ENCODE measurements around the gene GGT6.

The GGT6 gene

GRCh38 chr17:4539025-4539424, 21.4 kb downstream of the GGT6 start:
- TF ChIP-seq CTCF (conservative IDR thresholded peaks at IDR 0.05): no peak
- no peak overlapping the region for H3K27ac ChIP-seq

- no peak for TF ChIP-seq CTCF (conservative IDR thresholded peaks at IDR 0.05)
- H3K27ac ChIP-seq: no peak overlapping the region
Observed at GRCh38 chr17:4538236-4539002, 22.0 kb downstream of the GGT6 start.

GRCh38 chr17:4537451-4538235, 22.7 kb downstream of the GGT6 start:
- TF ChIP-seq CTCF (conservative IDR thresholded peaks at IDR 0.05): no peak
- no peak overlapping the region for H3K27ac ChIP-seq

- H3K27ac ChIP-seq: no peak overlapping the region
- TF ChIP-seq CTCF (conservative IDR thresholded peaks at IDR 0.05): no peak
Observed at GRCh38 chr17:4536742-4537411, 23.5 kb downstream of the GGT6 start.

GRCh38 chr17:4536259-4536741, 24.1 kb downstream of the GGT6 start:
- H3K27ac ChIP-seq: no peak overlapping the region
- TF ChIP-seq CTCF (conservative IDR thresholded peaks at IDR 0.05): no peak

- TF ChIP-seq CTCF (conservative IDR thresholded peaks at IDR 0.05): no peak
Observed at GRCh38 chr17:4535667-4536258, 24.6 kb downstream of the GGT6 start.

More at GRCh38 chr17:4535667-4536258, 24.6 kb downstream of the GGT6 start:
- no peak overlapping the region for H3K27ac ChIP-seq

All from VCaP (cell line).